ENCODE measurements around the gene COL20A1. TPM values are rescaled to one million over a fixed set of nuclear protein-coding genes. Genes with fewer than 3 reads are reported as not detected.
"Not testable (repeated sequence)": the region's sequence is repeated elsewhere in the genome, so short reads cannot be mapped to it uniquely, and the experiment has no call there.

Gene COL20A1
- total RNA-seq, 1 experiment from 2014 or later = 2.3 TPM

DNA sequence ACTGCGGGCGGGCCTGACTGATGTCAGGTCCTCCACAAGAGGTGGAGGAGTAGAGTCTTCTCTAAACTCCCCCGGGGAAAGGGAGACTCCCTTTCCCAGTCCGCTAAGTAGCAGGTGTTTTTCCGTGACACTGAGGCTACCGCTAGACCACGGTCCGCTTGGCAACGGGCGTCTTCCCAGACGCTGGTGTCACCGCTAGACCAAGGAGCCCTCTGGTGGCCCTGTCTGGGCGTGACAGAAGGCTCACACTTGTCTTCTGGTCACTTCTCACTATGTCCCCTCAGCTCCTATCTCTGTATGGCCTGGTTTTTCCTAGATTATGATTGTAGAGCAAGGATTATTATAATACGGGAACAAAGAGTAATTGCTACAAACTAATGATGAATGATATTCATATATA is 41.6 kb upstream of the COL20A1 start:
- peaks cover 15% of the 10 kb centered on the region for H3K23me2 ChIP-seq (ENCODE audit: insufficient read length, low read depth, low read length, poor library complexity, severe bottlenecking)
- WGBS (ENCODE audit: extremely low coverage, insufficient read length, low lambda C conversion rate) = no CpG with 5 or more reads among the region's 14 CpGs
- not testable (repeated sequence) for H2BK120ac ChIP-seq (ENCODE audit: low read depth, low read length, poor library complexity, severe bottlenecking); H4K8ac ChIP-seq (replicated peaks; ENCODE audit: insufficient read length, low read depth, low read length); H3K9ac ChIP-seq (ENCODE audit: extremely low read depth, insufficient read length, low read length); H3K79me2 ChIP-seq (ENCODE audit: insufficient read depth, low read length); H2BK12ac ChIP-seq (ENCODE audit: insufficient read length, low read depth, low read length); H3K36me3 Mint-ChIP-seq (ENCODE audit: insufficient read depth in 1 of 3, low read depth in 3 of 3); H3K4me3 Mint-ChIP-seq; H3K56ac ChIP-seq (ENCODE audit: insufficient read length, low read depth, low read length); H2BK20ac ChIP-seq (ENCODE audit: low read depth, low read length, poor library complexity, severe bottlenecking); H3K9me3 Mint-ChIP-seq; H3K4me2 ChIP-seq (ENCODE audit: insufficient read depth, insufficient read length, low read length); H3K4ac ChIP-seq (ENCODE audit: low read depth, low read length); H3K79me1 ChIP-seq (ENCODE audit: insufficient read depth, low read depth, low read length, poor library complexity, severe bottlenecking); H4K5ac ChIP-seq (ENCODE audit: insufficient read length, low read depth, low read length); H3K14ac ChIP-seq (ENCODE audit: insufficient read depth, low read length); H3K4me1 ChIP-seq (ENCODE audit: insufficient read depth, low read length); H3K27me3 ChIP-seq (ENCODE audit: insufficient read depth, low read length); H2BK15ac ChIP-seq (ENCODE audit: low read depth, low read length); DNase-seq; H3K27ac ChIP-seq (ENCODE audit: insufficient read length, low read depth, low read length); H3K9me3 ChIP-seq (ENCODE audit: control insufficient read depth, low read depth, low read length); H3K27ac Mint-ChIP-seq; H2AK5ac ChIP-seq (ENCODE audit: insufficient read length, low read length); H4K20me1 ChIP-seq (ENCODE audit: control insufficient read depth, insufficient read depth, insufficient read length); H4K91ac ChIP-seq (ENCODE audit: insufficient read length, low read depth, low read length); H3T11ph ChIP-seq (ENCODE audit: low read length); H3K18ac ChIP-seq (ENCODE audit: insufficient read length, low read depth, low read length); H2BK5ac ChIP-seq (ENCODE audit: insufficient read length, low read length); H3K23ac ChIP-seq (ENCODE audit: insufficient read length, low read depth, low read length); H2AFZ ChIP-seq (ENCODE audit: low read length)
- Mint-ChIP-seq H3K27me3 (ENCODE audit: low read depth) (peaks cover 48% of the 10 kb centered on the region), H3K4me1 (peaks cover 36 to 45% of the 10 kb centered on the region in 2 experiments)
- TF ChIP-seq, protein P1, sequence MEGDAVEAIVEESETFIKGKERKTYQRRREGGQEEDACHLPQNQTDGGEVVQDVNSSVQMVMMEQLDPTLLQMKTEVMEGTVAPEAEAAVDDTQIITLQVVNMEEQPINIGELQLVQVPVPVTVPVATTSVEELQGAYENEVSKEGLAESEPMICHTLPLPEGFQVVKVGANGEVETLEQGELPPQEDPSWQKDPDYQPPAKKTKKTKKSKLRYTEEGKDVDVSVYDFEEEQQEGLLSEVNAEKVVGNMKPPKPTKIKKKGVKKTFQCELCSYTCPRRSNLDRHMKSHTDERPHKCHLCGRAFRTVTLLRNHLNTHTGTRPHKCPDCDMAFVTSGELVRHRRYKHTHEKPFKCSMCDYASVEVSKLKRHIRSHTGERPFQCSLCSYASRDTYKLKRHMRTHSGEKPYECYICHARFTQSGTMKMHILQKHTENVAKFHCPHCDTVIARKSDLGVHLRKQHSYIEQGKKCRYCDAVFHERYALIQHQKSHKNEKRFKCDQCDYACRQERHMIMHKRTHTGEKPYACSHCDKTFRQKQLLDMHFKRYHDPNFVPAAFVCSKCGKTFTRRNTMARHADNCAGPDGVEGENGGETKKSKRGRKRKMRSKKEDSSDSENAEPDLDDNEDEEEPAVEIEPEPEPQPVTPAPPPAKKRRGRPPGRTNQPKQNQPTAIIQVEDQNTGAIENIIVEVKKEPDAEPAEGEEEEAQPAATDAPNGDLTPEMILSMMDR (conservative IDR thresholded peaks at IDR 0.05) = peak; percentile 51; the same call in 2 of the 3 replicates

Data from H9 (cell line).